ENCODE measurements around the gene MAP6. TPM values are rescaled to one million over a fixed set of nuclear protein-coding genes. Genes with fewer than 3 reads are reported as not detected.

MAP6 gene
- total and polyA plus RNA-seq, 9 of the 15 experiments (the other 6 are each of a cell fraction or from before 2014, with no cell fraction given) = not detected

GRCh38 chr11:75562048-75562835 is 106.6 kb downstream of the MAP6 start, which contains the start of gene SERPINH1 (continued):
- TF ChIP-seq ZNF766 (CRISPR knock-in tag; conservative IDR thresholded peaks at IDR 0.05) (no peak), CBX2 (IDR thresholded peaks at IDR 0.05; ENCODE audit: insufficient read depth, low read length, poor library complexity, severe bottlenecking) (no peak), CSDE1 (IDR thresholded peaks at IDR 0.05) (no peak), ZFP30 (CRISPR knock-in tag; IDR thresholded peaks at IDR 0.05; ENCODE audit: borderline replicate concordance) (no peak), CCNT2 (IDR thresholded peaks at IDR 0.05; ENCODE audit: borderline replicate concordance, extremely low read depth, insufficient read length, low read depth, low read length) (peak; percentile 64), MAZ (CRISPR knock-in tag; conservative IDR thresholded peaks at IDR 0.05 in 1 of 2, IDR thresholded peaks at IDR 0.05 in 1 of 2) (peak; percentile 67 to 95; a peak in 3 of 4 replicates), ARID1B (IDR thresholded peaks at IDR 0.05) (0 out of 2 replicates have a peak, but pooled peaks have one; percentile 5), ZNF609 (CRISPR knock-in tag; IDR thresholded peaks at IDR 0.05; ENCODE audit: borderline replicate concordance) (no peak), REST (IDR thresholded peaks at IDR 0.05; ENCODE audit: borderline replicate concordance) (no peak), REST (CRISPR knock-in tag; IDR thresholded peaks at IDR 0.05; ENCODE audit: low read depth) (0 out of 2 replicates have a peak, but pooled peaks have one; percentile 17), ZNF644 (tag; IDR thresholded peaks at IDR 0.05; ENCODE audit: low read depth) (no peak), ZBTB2 (IDR thresholded peaks at IDR 0.05) (no peak)

Measured in K562 (cell line).